Heart left ventricle (tissue), 13 donors: ENCODE results near the gene SLC39A9.

ENCODE experiments used
- POLR2A ChIP-seq, 2 donors: fragments of 450-650 bp; IDR thresholded peaks; one replicate each; pipeline ENCODE4 v1.6.1; 2017; ENCODE audit warnings: antibody characterized with exemption in 2 of 2, mild to moderate bottlenecking in 2 of 2, moderate library complexity in 2 of 2
- TF ChIP-seq, protein P1 (sequence below), 12 donors: fragments of 200-600 bp; sonication (generic) in 4 of 12; IDR thresholded peaks; one replicate each; pipeline versions ENCODE4 v1.5.0 to v1.8.0; 2018 to 2022; ENCODE audit warnings: antibody characterized with exemption in 12 of 12, mild to moderate bottlenecking in 5 of 12
- donor health status: ischemic (EF 13 %, LVEDD 7.1; RV severe dilation, severe dysfunction).
- donor health status: DM: no; HTN: yes; CAD: no.
- donor health status: DM: no; HTN: no; CAD: no.
- donor health status: ischemic (EF 25% LVEDD 6.9; RV normal size, moderate dysfunction).
- donor health status: ischemic (EF 25% LVEDD 5.7; RV mildly dilated, moderate dysfunction).
- donor health status: ischemic (EF 35%, LVEDD 5.7; RV mildly dilated, moderate dysfunction).
- donor health status: nonischemic (EF 11% LVEDD 7.7; RV severe dilation, severe dysfunction).
- donor health status: DM: yes; HTN: yes; CAD: no.
- donor health status: PGD.
- donor health status: ischemic (EF 29% LVEDD 5.4; RV normal size, mild dysfunction).
- donor health status: nonischemic (EF 23%, LVEDD 6.1; RV moderate dilation, normal function).

DNA sequence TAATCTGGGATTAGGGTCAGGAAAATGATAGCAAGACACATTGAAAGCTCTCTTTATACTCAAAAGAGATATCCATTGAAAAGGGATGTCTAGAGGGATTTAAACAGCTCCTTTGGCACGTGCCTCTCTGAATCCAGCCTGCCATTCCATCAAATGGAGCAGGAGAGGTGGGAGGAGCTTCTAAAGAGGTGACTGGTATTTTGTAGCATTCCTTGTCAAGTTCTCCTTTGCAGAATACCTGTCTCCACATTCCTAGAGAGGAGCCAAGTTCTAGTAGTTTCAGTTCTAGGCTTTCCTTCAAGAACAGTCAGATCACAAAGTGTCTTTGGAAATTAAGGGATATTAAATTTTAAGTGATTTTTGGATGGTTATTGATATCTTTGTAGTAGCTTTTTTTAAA is 60.6 kb downstream of the SLC39A9 start:
- TF ChIP-seq, protein P1, sequence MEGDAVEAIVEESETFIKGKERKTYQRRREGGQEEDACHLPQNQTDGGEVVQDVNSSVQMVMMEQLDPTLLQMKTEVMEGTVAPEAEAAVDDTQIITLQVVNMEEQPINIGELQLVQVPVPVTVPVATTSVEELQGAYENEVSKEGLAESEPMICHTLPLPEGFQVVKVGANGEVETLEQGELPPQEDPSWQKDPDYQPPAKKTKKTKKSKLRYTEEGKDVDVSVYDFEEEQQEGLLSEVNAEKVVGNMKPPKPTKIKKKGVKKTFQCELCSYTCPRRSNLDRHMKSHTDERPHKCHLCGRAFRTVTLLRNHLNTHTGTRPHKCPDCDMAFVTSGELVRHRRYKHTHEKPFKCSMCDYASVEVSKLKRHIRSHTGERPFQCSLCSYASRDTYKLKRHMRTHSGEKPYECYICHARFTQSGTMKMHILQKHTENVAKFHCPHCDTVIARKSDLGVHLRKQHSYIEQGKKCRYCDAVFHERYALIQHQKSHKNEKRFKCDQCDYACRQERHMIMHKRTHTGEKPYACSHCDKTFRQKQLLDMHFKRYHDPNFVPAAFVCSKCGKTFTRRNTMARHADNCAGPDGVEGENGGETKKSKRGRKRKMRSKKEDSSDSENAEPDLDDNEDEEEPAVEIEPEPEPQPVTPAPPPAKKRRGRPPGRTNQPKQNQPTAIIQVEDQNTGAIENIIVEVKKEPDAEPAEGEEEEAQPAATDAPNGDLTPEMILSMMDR (IDR thresholded peaks at IDR 0.05): no peak
- no peak for TF ChIP-seq POLR2A (IDR thresholded peaks at IDR 0.05)
